Measurements from ENCODE around the gene IGSF8. TPM values are rescaled to one million over a fixed set of nuclear protein-coding genes. Genes with fewer than 3 reads are reported as not detected.

IGSF8 gene
- total and polyA plus RNA-seq, 2 of the 8 experiments (the other 6 are each of a cell fraction or from before 2014, with no cell fraction given), result 69.6 to 132 TPM

DNA sequence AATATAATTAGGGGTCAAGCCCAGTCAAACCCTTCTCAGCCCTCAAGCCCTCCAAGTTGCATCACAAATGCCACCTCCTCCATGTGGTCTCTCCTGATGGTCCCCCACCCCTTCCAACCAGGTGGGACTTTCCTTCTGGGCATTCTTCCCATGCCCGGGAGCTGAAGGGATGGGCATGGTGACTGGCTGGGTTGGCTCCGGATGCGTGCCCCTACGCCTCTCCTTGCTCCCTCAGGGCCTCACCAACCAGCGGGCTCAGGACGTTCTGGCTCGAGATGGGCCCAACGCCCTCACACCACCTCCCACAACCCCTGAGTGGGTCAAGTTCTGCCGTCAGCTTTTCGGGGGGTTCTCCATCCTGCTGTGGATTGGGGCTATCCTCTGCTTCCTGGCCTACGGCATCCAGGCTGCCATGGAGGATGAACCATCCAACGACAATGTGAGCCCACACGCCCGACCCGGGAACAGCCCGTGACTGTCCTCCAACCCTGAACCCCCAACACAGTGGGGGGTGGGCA, 24.6 kb upstream of the IGSF8 start:
- no peak overlapping the region for H3K9ac ChIP-seq (replicated peaks in 1 of 4; ENCODE audit: extremely low read depth in 1 of 4, low read depth in 3 of 4, low read length in 3 of 4)
- H2BK12ac ChIP-seq (ENCODE audit: low read depth, low read length), result no peak overlapping the region
- H2BK120ac ChIP-seq (replicated peaks; ENCODE audit: low read depth, low read length), result no peak overlapping the region
- H3K56ac ChIP-seq (replicated peaks; ENCODE audit: insufficient read length, low read depth, low read length), result no peak overlapping the region
- H3K23me2 ChIP-seq (ENCODE audit: low read depth, low read length), result no peaks in the 10 kb centered on the region
- no peak overlapping the region for H3K4me2 ChIP-seq (ENCODE audit: insufficient read depth in 1 of 2, low read depth in 2 of 2, low read length in 2 of 2)
- WGBS, 2 experiments (ENCODE audit: extremely low coverage in 1 of 2, insufficient coverage in 1 of 2, insufficient read length in 1 of 2, insufficient replicate concordance in 2 of 2, low coverage in 1 of 2, low lambda C conversion rate in 2 of 2, missing lambda C conversion rate in 1 of 2), result 91% methylated on average over 16 of the region's 16 CpGs; no CpG with 5 or more reads in 1 of the 2 experiments
- no peaks in the 10 kb centered on the region for H3K9me3 ChIP-seq (ENCODE audit: insufficient read depth in 2 of 2, low read depth in 1 of 2, low read length in 1 of 2)
- H4K20me1 ChIP-seq (replicated peaks in 1 of 2; ENCODE audit: control insufficient read depth in 1 of 2, insufficient read depth in 2 of 2, low read length in 2 of 2), result peaks cover 0 to 1% of the 10 kb centered on the region in 2 experiments
- TF ChIP-seq SUZ12 (IDR thresholded peaks at IDR 0.05; ENCODE audit: low read length) (no peak), CEBPB (IDR thresholded peaks at IDR 0.05; ENCODE audit: low read depth, low read length) (no peak), SIRT6 (IDR thresholded peaks at IDR 0.05; ENCODE audit: low read length) (no peak), KDM4A (IDR thresholded peaks at IDR 0.05; ENCODE audit: low read depth, low read length, severe bottlenecking) (no peak), TAF7 (optimal IDR thresholded peaks at IDR 0.05; ENCODE audit: borderline replicate concordance, low read depth, low read length) (no peak), RBBP5 (IDR thresholded peaks at IDR 0.05; ENCODE audit: borderline replicate concordance, low read depth, low read length) (no peak)
- no peak overlapping the region for H3K27ac ChIP-seq (ENCODE audit: low read depth, low read length)
- H4K8ac ChIP-seq (ENCODE audit: extremely low read depth, insufficient read depth, low read length), result no peak overlapping the region
- H4K91ac ChIP-seq (replicated peaks; ENCODE audit: insufficient read length, low read length), result no peak overlapping the region
- no peak overlapping the region for H2BK20ac ChIP-seq (ENCODE audit: low read length)
- H3K14ac ChIP-seq (ENCODE audit: insufficient read length), result no peak overlapping the region
- H3K18ac ChIP-seq (ENCODE audit: extremely low read depth, low read length), result no peak overlapping the region
- POLR2A ChIA-PET (ENCODE audit: partially characterized antibody), result interaction anchor here (0.7 to 1.5 kb wide), 6 partner anchors 9 to 129 kb away, joined by 3 to 4 read pairs (median 4); no protein-coding TSS in a partner anchor
- no peak overlapping the region for H3K23ac ChIP-seq (ENCODE audit: insufficient read length)
- no peak overlapping the region for H3K4ac ChIP-seq (replicated peaks; ENCODE audit: insufficient read length, low read depth, low read length)
- FAIRE-seq (no peak), DNase-seq (ENCODE audit: low read depth in 1 of 2, low spot score in 2 of 2) (no peak)
- H3K4me3 ChIP-seq (ENCODE audit: extremely low read depth in 1 of 4, insufficient read depth in 2 of 4, low read depth in 3 of 4, low read length in 4 of 4), result no peak overlapping the region
- CTCF ChIA-PET (ENCODE audit: partially characterized antibody), result interaction anchor here (0.6 to 18.1 kb wide), 11 partner anchors 11 to 237 kb away, joined by 3 to 256 read pairs (median 5); partner anchors contain the start of gene ATP1A2
- H3K79me1 ChIP-seq (ENCODE audit: low read depth, low read length), result peaks cover 3% of the 10 kb centered on the region; the same call in 1 of the 2 replicates
- no peak overlapping the region for H2AK5ac ChIP-seq (ENCODE audit: low read depth, low read length)
- no peak overlapping the region for H2BK15ac ChIP-seq (ENCODE audit: low read length)
- no peak overlapping the region for H2AFZ ChIP-seq (ENCODE audit: low read length)
- no peaks in the 10 kb centered on the region for H3K27me3 ChIP-seq (replicated peaks in 1 of 4; ENCODE audit: control insufficient read depth in 3 of 4, extremely low read depth in 1 of 4, insufficient read depth in 3 of 4, low read length in 3 of 4)
- peaks cover 2 to 10% (median 3%) of the 10 kb centered on the region in 4 experiments; a peak in 5 of 7 replicates for H3K4me1 ChIP-seq (replicated peaks in 1 of 4; ENCODE audit: control insufficient read depth in 3 of 4, insufficient read depth in 4 of 4, low read length in 3 of 4)
- H3K79me2 ChIP-seq (ENCODE audit: control insufficient read depth in 1 of 2, insufficient read depth in 2 of 2, low read length in 2 of 2), result no peaks in the 10 kb centered on the region
- no peak overlapping the region for H4K5ac ChIP-seq (ENCODE audit: insufficient read length, low read depth, low read length)
- H2BK5ac ChIP-seq (ENCODE audit: low read depth, low read length), result no peak overlapping the region
- H3K36me3 ChIP-seq (ENCODE audit: control insufficient read depth in 2 of 4, insufficient read depth in 4 of 4, low read length in 3 of 4), result peaks cover 4 to 40% (median 30%) of the 10 kb centered on the region in 4 experiments; a peak in 6 of 8 replicates

Data from H1 (cell line).